ENCODE results near the gene RING1.

The RING1 gene

DNA sequence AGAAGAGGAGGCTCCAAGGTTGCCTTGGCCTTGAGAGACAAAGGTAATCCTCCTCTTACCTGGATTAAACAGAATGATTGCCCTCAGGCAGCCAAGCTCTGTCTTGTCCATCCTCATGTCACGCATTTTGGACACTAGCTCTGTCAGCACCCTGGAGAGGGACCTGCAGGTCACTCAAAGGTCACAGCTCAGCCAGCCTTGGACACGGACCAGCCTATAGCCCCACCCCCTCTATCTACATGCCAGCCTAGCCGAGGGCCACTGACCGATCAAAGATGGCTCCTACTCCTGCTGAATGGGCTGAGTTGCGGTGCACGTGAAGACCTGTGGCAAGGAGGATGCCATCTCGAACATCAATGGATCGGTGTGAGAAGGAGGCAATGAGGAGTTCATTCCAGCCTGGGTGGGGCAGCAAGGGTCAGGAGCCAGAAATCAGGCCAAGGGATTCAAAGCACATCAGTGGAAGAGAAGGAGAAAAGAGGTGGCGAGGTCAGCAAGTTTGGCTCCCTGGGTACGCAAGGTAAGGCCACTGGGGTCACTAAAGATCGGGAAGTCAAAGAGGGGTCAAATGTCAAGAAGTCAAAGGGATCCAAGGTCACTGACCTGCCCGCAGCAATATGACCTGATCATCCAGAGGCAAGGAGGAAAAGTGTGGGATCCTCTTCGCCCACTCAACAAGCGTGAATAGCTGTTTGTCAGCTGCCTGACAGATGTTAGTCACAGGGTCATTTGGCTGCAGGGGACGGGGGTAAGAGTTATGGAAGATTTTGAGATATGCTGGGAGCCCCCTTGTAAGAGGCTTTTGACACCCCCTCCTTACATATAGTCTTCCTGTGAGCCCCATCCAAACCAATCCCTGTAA, 12.8 kb upstream of the RING1 start:
- TF ChIP-seq TAF1 (IDR thresholded peaks at IDR 0.05; ENCODE audit: low read depth, low read length) (no peak), POU2F2 (IDR thresholded peaks at IDR 0.05; ENCODE audit: low read depth, low read length) (no peak), POLR2AphosphoS5 (IDR thresholded peaks at IDR 0.05; ENCODE audit: low read depth, low read length) (no peak), PAX5 (IDR thresholded peaks at IDR 0.05; ENCODE audit: insufficient read depth, low read length, severe bottlenecking) (no peak), POLR2A (IDR thresholded peaks at IDR 0.05; ENCODE audit: low read depth, low read length) (no peak)
- no peak for FAIRE-seq
- no peak for DNase-seq (ENCODE audit: insufficient read length, low spot score)

DNA sequence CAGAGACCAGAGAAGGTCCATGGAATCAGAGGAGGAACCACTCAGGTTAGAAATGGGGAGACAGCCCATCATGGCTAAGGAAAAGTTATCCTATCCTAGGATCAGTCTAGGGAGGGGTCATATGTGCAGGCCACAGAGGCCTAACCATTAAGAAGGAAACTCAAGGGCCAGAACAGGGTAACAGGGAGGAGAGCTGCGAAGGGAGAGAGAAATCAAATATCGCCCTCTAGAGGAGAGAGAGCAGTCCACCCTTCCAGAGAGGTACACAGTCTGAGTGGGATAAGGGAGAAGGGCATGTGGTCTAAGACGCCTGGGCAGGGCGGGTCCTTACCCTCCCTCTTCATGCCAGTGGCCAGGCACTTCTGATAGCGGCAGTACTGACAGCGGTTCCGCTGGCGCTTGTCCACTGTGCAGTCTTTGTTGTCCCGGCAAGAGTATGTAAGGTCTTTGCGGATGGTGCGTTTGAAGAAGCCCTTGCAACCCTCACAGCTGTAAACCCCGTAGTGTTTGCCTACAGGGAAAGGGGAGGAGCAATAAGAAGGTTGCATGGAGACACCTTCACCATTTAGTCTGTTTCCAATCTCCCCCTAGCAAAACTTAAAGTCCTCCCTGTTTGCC, 10.8 kb upstream of the RING1 start:
- FAIRE-seq = peak; percentile 45
- DNase-seq (ENCODE audit: insufficient read length, low spot score) = peak; percentile 66

DNA sequence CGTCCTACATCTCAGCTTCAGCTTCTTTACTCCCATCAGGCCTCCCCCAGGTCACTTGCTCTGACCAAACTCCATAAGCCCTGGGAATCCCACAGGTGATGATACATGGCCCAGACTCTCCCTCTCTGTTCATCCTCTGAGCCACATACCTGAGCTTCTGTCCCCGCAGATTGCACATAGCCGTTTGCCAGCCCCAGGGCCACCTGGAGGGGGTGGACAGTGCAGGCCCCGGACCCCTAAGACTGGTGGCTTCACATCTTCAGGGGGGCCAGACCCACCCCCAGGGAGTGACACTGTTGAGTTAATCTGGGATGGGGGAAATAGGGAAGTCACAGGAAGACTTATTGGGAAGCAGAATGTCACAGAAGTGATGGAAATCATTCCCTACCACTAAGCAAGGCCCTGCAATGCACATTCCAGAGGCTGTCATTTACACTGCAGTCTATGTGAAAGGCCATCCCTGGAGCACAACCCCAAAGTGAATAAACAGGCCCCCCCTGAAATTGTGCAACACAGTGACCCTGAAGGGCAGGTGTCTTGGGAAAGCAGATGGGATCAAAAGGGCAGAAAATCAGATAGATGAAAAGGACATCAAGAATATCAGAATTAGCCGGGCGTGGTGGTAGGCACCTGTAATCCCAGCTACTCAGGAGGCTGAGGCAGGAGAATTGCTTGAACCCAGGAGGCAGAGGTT, 10.0 kb upstream of the RING1 start:
- TF ChIP-seq POU2F2 (IDR thresholded peaks at IDR 0.05; ENCODE audit: low read depth, low read length) = no peak
- no peak for FAIRE-seq
- no peak for DNase-seq (ENCODE audit: insufficient read length, low spot score)

More for the DNA sequence above, 10.8 kb upstream of the RING1 start:
- TF ChIP-seq TAF1 (IDR thresholded peaks at IDR 0.05; ENCODE audit: low read depth, low read length) (no peak), SPI1 (IDR thresholded peaks at IDR 0.05; ENCODE audit: low read depth, low read length) (no peak), POU2F2 (IDR thresholded peaks at IDR 0.05; ENCODE audit: low read depth, low read length) (no peak), PAX5 (IDR thresholded peaks at IDR 0.05; ENCODE audit: insufficient read depth, low read length, severe bottlenecking) (no peak), POLR2A (IDR thresholded peaks at IDR 0.05; ENCODE audit: low read depth, low read length) (no peak), POLR2AphosphoS5 (IDR thresholded peaks at IDR 0.05; ENCODE audit: low read depth, low read length) (no peak)

DNA sequence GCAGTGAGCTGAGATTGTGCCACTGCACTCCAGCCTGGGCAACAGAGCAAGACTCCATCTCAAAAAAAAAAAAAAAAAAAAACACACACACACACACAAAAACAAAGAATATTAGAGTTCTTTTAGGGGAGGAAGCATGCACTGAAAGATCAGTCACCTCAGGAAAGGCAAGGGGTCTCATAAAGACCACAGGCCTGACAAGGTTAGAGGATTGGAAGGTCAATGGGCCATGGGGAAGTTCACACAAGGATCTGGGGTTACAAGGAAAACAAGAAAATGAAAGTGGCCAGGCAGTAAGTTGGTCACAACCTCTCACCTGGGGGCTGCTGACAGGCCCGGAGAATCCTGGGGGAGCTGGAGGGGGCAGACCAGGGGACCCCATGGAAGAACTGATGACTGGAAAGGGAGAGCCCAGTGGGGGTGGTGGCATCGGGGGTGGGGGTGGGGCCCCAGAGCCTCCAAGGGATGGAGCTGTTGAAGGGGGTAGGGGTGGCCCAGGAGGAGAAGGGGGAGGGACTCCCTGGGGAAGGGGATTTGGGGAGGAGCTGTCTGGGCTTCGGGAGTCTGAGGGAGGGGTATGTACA, 9.4 kb upstream of the RING1 start:
- DNase-seq (ENCODE audit: insufficient read length, low spot score) = no peak
- FAIRE-seq = no peak
- TF ChIP-seq TAF1 (IDR thresholded peaks at IDR 0.05; ENCODE audit: low read depth, low read length) (no peak), POLR2AphosphoS5 (IDR thresholded peaks at IDR 0.05; ENCODE audit: low read depth, low read length) (no peak), POU2F2 (IDR thresholded peaks at IDR 0.05; ENCODE audit: low read depth, low read length) (no peak), SPI1 (IDR thresholded peaks at IDR 0.05; ENCODE audit: low read depth, low read length) (no peak), PAX5 (IDR thresholded peaks at IDR 0.05; ENCODE audit: insufficient read depth, low read length, severe bottlenecking) (no peak), POLR2A (IDR thresholded peaks at IDR 0.05; ENCODE audit: low read depth, low read length) (no peak)

DNA sequence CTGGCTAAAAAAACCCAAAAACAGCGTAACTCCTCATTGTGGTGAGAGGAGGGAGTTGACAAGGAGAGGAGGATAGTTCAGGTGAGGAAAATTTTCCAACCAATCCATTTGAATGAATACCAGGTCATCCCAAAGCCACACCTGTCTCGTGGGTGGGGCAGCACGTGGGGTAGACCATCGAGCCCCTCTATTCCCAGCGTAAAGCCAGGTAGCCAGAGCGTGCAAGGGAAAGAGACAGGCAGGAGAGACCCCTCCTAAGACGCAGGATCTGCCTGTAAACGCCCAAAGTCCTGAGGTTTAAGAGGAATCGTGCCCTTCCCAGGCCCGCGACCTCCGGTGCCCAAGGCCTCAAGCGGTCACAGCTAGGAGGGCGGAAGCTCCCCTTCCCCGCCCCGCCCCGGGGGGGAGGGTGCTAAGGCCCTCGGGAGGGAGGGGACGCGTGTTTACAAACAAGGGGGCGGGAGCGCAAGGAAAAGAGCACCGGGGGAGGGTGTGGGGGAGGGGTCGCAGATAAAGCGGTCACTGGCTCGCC, 8.5 kb upstream of the RING1 start:
- peak; percentile 75 for DNase-seq (ENCODE audit: insufficient read length, low spot score)
- TF ChIP-seq PAX5 (IDR thresholded peaks at IDR 0.05; ENCODE audit: insufficient read depth, low read length, severe bottlenecking) = no peak
- no peak for TF ChIP-seq TAF1 (IDR thresholded peaks at IDR 0.05; ENCODE audit: low read depth, low read length)
- no peak for TF ChIP-seq SPI1 (IDR thresholded peaks at IDR 0.05; ENCODE audit: low read depth, low read length)
- TF ChIP-seq POLR2A (IDR thresholded peaks at IDR 0.05; ENCODE audit: low read depth, low read length) = no peak
- TF ChIP-seq POLR2AphosphoS5 (IDR thresholded peaks at IDR 0.05; ENCODE audit: low read depth, low read length) = no peak
- no peak for TF ChIP-seq POU2F2 (IDR thresholded peaks at IDR 0.05; ENCODE audit: low read depth, low read length)
- no peak for FAIRE-seq

DNA sequence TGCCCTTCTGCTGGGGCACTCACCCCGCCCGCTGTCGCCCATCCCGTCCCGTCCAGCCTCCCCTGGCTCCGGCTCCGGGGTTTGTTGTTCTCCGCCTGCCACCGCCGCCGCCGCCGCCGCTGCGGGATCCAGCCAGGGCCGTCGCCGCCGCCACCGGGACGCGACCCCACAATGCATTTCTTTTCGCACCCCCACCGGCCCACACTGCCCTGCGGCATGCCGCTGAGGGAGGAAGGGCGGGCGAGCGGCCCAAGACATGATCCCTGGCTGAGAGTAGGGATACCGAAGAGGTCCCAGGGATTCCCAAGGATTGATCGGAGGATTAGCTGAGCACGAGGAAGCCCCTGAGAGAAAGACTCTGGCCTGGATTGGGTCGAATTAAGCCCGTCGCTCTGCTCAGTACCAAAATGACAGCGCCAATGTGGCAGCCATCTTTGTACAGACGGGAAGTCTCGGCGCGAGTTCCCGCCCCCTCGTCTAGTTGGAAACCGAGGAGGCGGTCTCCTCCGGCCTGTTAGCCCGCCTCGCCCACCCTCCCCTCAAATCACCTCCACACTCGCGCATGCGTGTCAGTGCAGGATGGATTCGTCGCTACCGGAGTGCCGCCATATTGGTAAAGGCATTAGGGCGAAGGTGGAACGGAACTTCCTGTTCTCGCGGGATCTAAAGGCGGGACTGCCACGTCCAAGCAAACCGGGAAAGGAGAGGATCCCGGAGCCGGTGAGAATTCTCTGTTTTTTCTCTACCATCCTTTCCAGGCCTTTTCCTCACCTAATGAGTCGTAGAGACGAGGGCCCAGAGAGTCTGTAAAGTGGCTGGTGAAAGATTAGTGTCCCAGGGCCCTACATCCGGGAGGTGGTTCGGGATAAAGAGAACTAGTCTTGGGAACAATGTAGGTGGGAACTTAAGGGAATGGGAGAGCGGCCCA, 7.8 kb upstream of the RING1 start, which contains the start of the genes RXRB and SLC39A7:
RXRB (minus strand) TSS at position 447 of the 928 bp plus-strand sequence; CDS start at position 258, 189 bp downstream.
SLC39A7 (plus strand) TSS at position 649 of the 928 bp plus-strand sequence. CDS start 379 bp downstream, outside the sequence.
- TF ChIP-seq SPI1 (IDR thresholded peaks at IDR 0.05; ENCODE audit: low read depth, low read length) (peak; percentile 51), TAF1 (IDR thresholded peaks at IDR 0.05; ENCODE audit: low read depth, low read length) (peak; percentile 95), POLR2AphosphoS5 (IDR thresholded peaks at IDR 0.05; ENCODE audit: low read depth, low read length) (peak; percentile 92), POU2F2 (IDR thresholded peaks at IDR 0.05; ENCODE audit: low read depth, low read length) (peak; percentile 54; the same call in 1 of the 2 replicates), POLR2A (IDR thresholded peaks at IDR 0.05; ENCODE audit: low read depth, low read length) (peak; percentile 93), PAX5 (IDR thresholded peaks at IDR 0.05; ENCODE audit: insufficient read depth, low read length, severe bottlenecking) (no peak)
- DNase-seq (ENCODE audit: insufficient read length, low spot score) = peak; percentile 90
- FAIRE-seq = peak; percentile 96

DNA sequence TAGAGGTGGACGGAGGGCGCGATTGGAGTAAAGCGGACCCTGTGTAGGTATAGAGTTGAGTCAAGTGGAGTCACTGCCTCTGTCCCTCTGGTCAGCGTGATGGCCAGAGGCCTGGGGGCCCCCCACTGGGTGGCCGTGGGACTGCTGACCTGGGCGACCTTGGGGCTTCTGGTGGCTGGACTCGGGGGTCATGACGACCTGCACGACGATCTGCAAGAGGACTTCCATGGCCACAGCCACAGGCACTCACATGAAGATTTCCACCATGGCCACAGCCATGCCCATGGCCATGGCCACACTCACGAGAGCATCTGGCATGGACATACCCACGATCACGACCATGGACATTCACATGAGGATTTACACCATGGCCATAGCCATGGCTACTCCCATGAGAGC, 7.2 kb upstream of the RING1 start:
- DNase-seq (ENCODE audit: insufficient read length, low spot score) (no peak), FAIRE-seq (no peak)
- TF ChIP-seq POLR2A (IDR thresholded peaks at IDR 0.05; ENCODE audit: low read depth, low read length) (no peak), POU2F2 (IDR thresholded peaks at IDR 0.05; ENCODE audit: low read depth, low read length) (no peak), PAX5 (IDR thresholded peaks at IDR 0.05; ENCODE audit: insufficient read depth, low read length, severe bottlenecking) (no peak), POLR2AphosphoS5 (IDR thresholded peaks at IDR 0.05; ENCODE audit: low read depth, low read length) (no peak), TAF1 (IDR thresholded peaks at IDR 0.05; ENCODE audit: low read depth, low read length) (no peak), SPI1 (IDR thresholded peaks at IDR 0.05; ENCODE audit: low read depth, low read length) (no peak)

DNA sequence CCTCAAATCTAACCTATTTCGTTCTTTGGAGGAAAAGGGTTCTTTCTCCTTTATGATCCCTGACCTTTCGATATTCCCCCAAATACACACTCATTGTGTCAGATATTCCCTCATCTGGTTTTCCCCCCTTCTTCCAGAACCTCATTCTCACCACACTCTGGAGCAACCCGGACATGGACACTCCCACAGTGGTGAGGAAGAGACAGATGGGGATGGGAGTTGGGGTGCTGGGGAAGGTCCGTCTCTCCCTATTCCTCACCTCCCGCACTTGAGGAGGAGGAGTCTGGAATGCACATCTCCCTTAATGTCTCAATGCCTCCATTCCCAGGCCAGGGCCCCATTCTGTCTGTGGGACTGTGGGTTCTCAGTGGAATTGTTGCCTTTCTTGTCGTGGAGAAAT, 6.4 kb upstream of the RING1 start:
- DNase-seq (ENCODE audit: insufficient read length, low spot score) (no peak), FAIRE-seq (no peak)
- TF ChIP-seq POU2F2 (IDR thresholded peaks at IDR 0.05; ENCODE audit: low read depth, low read length) = no peak
- TF ChIP-seq PAX5 (IDR thresholded peaks at IDR 0.05; ENCODE audit: insufficient read depth, low read length, severe bottlenecking) = no peak
- no peak for TF ChIP-seq POLR2AphosphoS5 (IDR thresholded peaks at IDR 0.05; ENCODE audit: low read depth, low read length)
- TF ChIP-seq POLR2A (IDR thresholded peaks at IDR 0.05; ENCODE audit: low read depth, low read length) = no peak
- no peak for TF ChIP-seq TAF1 (IDR thresholded peaks at IDR 0.05; ENCODE audit: low read depth, low read length)
- TF ChIP-seq SPI1 (IDR thresholded peaks at IDR 0.05; ENCODE audit: low read depth, low read length) = no peak

Data from GM12891 (cell line).